ES-I3 (cell line): ENCODE measurements around the gene TOP2B.

Experiments
- H3K36me3 ChIP-seq: 2 replicates; pipeline ENCODE4 v1.6.1; 2013; ENCODE audit warnings: mild to moderate bottlenecking, low read length, control low read depth, moderate library complexity; ENCODE audit not compliant: insufficient read depth
- H3K4me1 ChIP-seq: 2 replicates; pipeline ENCODE4 v1.6.1; 2013; ENCODE audit warnings: mild to moderate bottlenecking, control low read depth, low read length; ENCODE audit not compliant: insufficient read depth
- H3K9ac ChIP-seq: 2 replicates; pipeline ENCODE4 v1.6.1; 2013; ENCODE audit warnings: low read depth, mild to moderate bottlenecking, low read length, moderate library complexity
- H3K9me3 ChIP-seq: 2 replicates; pipeline ENCODE4 v1.6.1; 2013; ENCODE audit warnings: mild to moderate bottlenecking, low read length, moderate library complexity; ENCODE audit not compliant: control insufficient read depth, insufficient read depth

TOP2B gene

DNA sequence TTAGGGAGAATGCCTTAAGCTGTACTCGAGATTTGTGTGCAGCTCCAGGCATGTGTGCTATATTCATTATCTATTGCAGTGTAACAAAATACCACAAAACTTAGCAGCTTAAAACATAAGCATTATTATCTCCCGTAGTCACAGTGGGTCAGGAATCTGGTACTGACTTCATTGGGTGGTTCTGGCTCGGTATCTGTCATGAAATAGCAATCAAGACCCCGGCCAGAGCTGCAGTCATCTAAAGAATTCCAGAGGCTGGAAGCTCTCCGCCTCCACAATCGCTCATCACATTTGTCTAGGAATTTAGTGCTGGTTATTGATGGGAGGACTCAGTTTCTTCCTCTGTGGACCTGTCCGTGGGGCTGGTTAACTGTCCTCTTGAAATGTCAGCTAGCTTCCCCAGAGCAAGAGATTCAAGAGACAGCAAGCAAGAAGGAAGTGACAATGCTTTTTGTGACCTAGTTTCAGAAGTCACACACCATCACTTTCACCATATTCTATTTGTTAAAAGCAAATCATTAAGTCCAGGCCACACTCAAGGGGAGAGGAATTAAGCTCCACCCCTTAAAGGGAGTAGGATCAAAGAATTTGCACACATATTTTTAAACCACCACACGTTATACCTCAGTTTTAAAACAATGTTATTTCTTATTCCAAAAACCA is 76.1 kb downstream of the TOP2B start:
- H3K4me1 ChIP-seq, result peaks cover 8% of the 10 kb centered on the region
- H3K36me3 ChIP-seq, result no peaks in the 10 kb centered on the region
- H3K9me3 ChIP-seq, result no peaks in the 10 kb centered on the region
- H3K9ac ChIP-seq, result no peak overlapping the region

DNA sequence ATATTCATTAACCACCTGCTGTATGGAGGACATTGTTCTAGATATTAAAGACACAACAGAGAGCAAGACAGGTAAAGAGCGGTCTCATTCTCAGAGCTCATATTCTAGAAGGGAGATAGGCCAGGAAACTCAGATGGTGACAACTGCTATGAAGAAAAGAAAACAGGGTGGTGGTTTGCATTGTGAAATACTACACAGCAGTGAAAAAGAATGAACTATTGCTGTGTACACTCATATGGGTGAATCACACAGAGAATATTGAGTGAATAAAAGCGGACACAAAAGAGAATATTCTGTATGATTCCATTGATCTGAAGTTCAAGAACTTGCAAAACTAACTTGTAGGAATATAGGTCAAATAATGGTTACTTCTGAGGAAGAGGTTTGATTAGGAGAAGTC is 76.7 kb downstream of the TOP2B start:
- no peaks in the 10 kb centered on the region for H3K9me3 ChIP-seq

DNA sequence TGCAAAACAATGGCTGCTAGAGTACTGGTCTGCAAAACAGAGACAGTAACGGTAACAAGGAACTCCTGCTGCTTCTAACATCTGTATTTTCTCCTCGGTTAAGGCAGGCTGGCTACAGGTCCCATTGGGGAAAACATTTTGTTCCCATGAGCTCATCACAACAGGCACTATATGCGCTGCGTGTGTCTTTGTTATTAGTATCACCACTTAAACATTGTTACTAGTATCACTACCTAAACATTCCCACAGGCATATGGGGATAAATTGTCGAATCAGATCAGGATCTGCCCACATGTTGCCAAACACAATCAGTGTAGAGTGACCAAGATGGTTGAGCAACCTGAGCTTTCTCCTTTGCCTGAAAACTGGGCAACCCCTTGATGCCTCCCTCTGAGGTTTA is 77.2 kb downstream of the TOP2B start:
- no peak overlapping the region for H3K9ac ChIP-seq
- H3K4me1 ChIP-seq, result peaks cover 5% of the 10 kb centered on the region; the same call in 1 of the 2 replicates
- H3K9me3 ChIP-seq, result no peaks in the 10 kb centered on the region
- no peaks in the 10 kb centered on the region for H3K36me3 ChIP-seq

More for the DNA sequence above, 76.7 kb downstream of the TOP2B start:
- Histone ChIP-seq H3K36me3 (no peaks in the 10 kb centered on the region), H3K9ac (no peak overlapping the region), H3K4me1 (peaks cover 8% of the 10 kb centered on the region)

DNA sequence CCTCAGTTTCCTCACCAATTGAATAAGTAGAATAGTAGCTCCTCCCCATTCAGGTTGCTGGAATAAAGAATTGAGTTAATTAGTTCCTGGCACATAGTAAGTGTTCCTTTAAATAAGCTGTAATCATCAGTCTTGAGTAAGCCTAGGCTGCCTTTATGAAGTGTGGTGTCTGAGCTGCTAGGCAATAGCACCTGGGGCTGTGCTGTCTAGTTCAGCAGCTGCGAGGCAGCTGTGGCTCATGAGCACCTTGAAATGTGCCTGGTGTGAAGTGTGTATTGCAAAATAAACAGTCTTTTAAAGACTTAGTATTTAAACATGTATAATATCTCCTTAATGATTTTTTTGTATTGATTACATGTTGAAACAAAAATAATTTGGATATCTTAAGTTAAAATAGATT is 77.6 kb downstream of the TOP2B start:
- Histone ChIP-seq H3K9me3 (no peaks in the 10 kb centered on the region), H3K4me1 (peaks cover 5% of the 10 kb centered on the region; the same call in 1 of the 2 replicates), H3K9ac (no peak overlapping the region), H3K36me3 (no peaks in the 10 kb centered on the region)

DNA sequence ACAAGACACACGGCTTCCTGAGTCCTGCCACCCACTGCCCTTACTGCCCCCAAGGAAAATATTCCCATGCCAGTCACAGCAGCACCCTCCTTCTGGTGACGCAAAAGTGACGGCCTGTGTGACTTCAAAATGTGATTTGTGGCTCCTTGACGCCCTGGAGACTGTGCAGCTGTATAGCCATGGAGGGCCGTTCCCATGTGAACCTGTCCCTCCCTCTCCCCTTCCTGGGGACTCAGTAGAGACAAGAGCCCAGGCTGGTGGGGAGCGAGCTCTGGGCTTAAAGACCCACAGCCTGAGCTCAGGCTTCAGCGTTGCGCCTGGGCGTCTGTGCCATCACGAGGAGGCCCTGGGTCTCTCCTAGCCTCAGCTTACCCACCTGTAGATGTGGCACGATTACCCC is 78.2 kb downstream of the TOP2B start:
- H3K36me3 ChIP-seq, result no peaks in the 10 kb centered on the region
- H3K9ac ChIP-seq, result no peak overlapping the region
- H3K9me3 ChIP-seq, result no peaks in the 10 kb centered on the region
- H3K4me1 ChIP-seq, result peaks cover 5% of the 10 kb centered on the region; the same call in 1 of the 2 replicates

DNA sequence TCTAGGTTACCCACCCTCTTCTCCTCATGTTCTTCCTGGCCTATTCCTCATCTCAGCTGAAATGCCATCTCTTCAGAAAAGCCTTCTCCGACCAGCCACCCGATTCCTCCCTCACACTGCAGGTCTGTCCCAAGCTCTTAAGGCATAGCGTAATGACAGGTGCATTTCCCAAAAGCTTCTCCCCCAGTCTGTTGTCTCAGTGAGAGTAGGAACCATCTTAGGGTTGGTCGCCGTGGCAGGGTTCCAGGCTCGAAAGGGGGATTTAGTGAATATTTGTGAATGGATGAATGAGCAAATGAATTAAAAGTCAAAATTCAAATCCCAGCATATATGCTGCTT is 78.6 kb downstream of the TOP2B start:
- Histone ChIP-seq H3K9me3 (no peaks in the 10 kb centered on the region), H3K9ac (no peak overlapping the region), H3K36me3 (no peaks in the 10 kb centered on the region), H3K4me1 (peaks cover 5% of the 10 kb centered on the region; the same call in 1 of the 2 replicates)

DNA sequence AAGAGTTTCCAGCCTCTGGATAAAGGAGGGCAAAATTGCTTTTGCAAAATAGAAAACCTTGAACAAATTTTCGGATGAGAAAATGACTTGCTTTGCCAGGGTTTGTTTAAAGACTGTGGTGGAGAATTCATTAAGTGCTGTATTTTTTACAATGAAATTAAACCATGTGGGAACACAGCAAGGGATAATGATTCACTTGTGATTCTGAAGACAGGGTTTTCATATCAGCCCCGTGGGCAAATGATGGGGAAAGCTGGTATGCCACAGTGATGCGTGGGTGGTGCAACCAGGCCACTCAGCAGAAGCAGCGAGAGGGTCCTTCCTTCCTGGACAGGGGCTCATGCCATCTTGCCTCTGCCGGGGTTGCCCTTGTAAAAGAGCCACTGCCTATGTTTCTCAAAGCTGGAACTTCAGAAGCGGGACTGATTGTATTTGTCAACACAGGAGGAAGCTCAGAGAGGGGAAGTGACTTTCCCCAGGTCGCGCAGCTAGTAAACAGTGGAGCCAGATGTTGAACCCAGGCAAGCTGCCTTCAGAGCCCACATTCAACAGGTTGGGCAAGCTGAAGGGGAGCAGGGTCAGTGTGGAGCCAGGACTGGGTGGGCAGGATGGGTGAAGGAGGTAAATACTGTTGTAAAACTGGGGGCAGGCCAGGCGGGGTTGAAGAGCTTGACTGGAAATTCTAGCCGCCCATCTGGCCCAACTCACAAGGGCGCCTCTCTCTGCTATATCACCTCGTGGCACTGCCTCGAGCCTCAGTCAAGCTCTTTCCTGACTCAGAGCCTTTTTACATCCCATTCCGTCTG is 79.1 kb downstream of the TOP2B start:
- Histone ChIP-seq H3K9me3 (no peaks in the 10 kb centered on the region), H3K9ac (no peak overlapping the region), H3K4me1 (peaks cover 5% of the 10 kb centered on the region; the same call in 1 of the 2 replicates), H3K36me3 (no peaks in the 10 kb centered on the region)

DNA sequence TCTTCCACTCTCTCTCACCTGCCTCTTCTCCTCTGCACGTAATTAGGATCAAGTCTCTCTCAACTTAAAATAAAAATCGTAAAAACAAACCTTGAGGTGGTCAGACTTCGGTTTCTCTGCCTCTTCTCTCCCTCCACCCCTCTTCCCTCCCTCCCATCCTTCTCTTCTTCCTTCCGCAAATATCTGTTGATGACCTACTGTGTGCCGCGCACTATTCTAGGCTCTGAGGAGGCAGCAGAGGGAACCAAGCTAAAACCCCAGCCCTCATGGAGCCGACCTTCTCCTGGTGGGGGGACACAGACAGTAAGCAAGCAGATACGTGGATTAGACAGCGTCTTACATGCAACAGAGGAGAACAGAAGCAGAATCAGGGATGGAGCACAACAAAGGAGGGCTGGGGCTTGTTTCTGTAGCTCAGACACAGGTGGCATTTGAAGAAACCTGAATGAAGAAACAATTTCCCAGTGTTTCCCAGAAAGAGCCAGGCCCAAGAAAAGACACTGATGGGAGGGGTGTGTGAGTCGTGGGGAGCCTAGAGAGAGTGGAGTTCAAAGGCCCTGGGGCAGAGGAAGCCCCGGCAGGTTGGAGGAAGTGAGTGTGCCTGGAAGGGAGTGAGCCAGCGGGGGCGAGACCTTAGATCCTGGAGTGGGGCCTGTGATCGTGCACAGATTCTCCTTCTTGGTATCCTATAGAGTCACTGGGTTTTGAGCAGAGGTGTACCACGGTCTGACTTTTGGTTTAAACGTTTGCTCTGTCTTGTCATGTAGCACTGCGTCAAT is 80.5 kb downstream of the TOP2B start:
- H3K9ac ChIP-seq, result no peak overlapping the region
- H3K36me3 ChIP-seq, result no peaks in the 10 kb centered on the region
- peaks cover 5% of the 10 kb centered on the region; the same call in 1 of the 2 replicates for H3K4me1 ChIP-seq
- no peaks in the 10 kb centered on the region for H3K9me3 ChIP-seq

DNA sequence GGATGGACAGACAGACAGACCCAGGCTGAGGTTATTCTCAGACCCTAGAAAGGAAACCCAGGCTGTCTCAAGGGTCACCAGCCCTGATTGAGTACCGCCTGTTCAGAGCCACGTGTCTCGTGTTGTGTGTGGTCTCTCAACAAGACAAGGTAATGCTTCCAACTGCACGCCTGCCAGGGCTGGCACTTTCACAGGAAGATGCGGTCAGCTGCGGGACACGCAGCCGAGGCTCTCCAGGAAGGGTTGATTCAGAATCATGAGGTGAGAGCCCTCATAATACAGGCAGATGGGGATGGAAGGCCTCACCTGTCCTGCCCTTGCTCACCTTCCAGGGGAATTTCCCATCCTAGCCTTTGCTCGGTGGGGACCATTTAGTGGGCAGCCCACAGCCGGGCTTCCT is 81.4 kb downstream of the TOP2B start:
- no peaks in the 10 kb centered on the region for H3K36me3 ChIP-seq
- H3K9me3 ChIP-seq, result no peaks in the 10 kb centered on the region
- H3K9ac ChIP-seq, result no peak overlapping the region
- H3K4me1 ChIP-seq, result peaks cover 5% of the 10 kb centered on the region; the same call in 1 of the 2 replicates

DNA sequence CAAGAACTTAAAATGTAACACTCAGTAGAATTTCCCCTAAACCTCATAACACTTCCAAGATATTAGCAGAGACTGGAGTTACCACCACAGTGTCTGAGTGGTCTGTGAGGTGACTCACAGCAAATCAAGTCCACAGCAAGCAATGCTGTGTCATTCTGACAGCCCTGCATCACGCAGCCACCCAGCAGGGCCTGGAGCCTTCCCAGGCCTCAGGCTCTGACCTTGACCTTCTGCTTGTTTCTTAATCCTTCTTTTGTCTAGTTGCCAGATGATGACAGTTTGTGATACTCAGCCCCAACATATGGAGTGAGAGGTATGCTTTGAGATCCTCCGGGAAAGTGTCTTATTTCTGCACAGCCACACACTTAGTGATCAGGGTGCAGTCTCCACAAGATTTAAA is 82.5 kb downstream of the TOP2B start:
- Histone ChIP-seq H3K9ac (no peak overlapping the region), H3K9me3 (no peaks in the 10 kb centered on the region), H3K36me3 (no peaks in the 10 kb centered on the region), H3K4me1 (peaks cover 5% of the 10 kb centered on the region; the same call in 1 of the 2 replicates)

DNA sequence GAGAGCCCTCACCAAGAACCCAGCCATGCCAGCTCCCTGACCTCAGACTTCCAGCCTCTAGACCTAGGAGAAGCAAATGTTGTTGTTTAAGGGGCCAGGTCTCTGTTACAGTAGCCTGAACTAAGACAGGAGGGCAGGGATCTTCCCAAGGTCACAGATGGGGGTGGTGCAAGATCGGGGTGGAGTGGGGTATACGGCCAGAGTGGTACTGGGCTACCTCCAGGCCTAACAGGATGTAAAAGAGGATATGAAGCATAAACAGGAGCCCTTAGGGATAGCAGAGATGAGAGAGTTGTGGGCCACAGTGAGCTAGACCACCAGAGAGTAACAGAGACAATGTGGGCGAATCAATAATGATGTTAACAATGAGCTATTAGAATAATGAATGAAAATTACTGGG is 82.9 kb downstream of the TOP2B start:
- Histone ChIP-seq H3K4me1 (peaks cover 1% of the 10 kb centered on the region; the same call in 1 of the 2 replicates), H3K36me3 (no peaks in the 10 kb centered on the region), H3K9ac (no peak overlapping the region), H3K9me3 (no peaks in the 10 kb centered on the region)

DNA sequence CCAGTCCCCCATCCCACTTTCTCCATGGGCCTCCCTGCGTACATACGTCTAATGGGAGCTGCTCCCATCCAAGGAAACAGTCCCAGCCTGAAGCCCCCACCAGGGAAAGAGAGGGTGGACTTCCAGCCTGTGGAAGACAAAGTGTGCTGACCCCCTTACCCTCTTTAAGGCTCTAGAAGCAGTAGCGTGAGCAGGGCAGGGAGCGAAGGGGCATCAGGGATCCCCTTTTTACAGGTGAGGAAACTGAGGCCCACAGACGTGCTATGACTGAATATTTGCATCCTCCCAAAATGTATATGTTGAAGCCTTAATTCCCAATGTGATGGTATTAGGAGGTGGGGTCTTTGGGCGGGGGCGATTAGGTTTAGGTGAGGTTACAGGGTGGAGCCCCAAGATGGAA is 83.4 kb downstream of the TOP2B start:
- Histone ChIP-seq H3K9ac (no peak overlapping the region), H3K9me3 (no peaks in the 10 kb centered on the region), H3K4me1 (no peaks in the 10 kb centered on the region)

DNA sequence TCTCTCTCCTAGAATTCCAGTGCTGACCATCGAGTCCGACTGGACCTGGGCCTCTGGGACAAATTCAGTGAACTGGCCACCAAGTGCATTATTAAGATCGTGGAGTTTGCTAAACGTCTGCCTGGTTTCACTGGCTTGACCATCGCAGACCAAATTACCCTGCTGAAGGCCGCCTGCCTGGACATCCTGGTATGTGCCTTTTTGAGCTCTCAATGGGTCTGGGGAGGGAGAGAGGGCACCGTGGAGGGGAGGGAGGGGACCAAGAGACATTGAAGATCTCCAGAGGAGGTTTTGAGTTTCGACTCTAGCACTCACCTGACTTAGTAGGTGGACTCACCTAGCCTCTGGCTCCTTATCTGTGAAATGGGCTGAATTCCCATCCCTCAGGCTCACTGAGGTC is 84.2 kb downstream of the TOP2B start:
- no peaks in the 10 kb centered on the region for H3K36me3 ChIP-seq
- H3K9ac ChIP-seq, result no peak overlapping the region
- H3K4me1 ChIP-seq, result no peaks in the 10 kb centered on the region

More for the DNA sequence above, 83.4 kb downstream of the TOP2B start:
- H3K36me3 ChIP-seq, result no peaks in the 10 kb centered on the region

DNA sequence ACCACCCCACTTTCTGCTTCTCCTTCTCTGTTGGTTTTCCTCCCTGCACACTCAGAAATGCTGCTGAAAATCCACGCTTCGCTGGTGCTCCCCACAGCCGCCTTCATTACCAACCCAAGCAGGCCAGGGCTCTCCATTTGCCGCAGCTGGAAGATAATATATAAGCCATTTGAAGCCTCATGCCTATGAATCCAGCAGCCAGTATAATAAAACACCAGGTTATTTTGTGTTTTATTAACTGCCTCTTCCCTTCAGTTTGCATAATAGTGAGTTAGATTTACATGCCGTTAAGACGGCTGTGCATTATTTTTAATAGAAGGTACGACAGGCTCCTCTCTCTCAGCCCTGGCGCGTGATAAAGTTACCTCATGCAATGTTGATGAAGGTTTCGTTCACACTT is 86.6 kb downstream of the TOP2B start:
- H3K36me3 ChIP-seq, result no peaks in the 10 kb centered on the region
- peaks cover 4% of the 10 kb centered on the region; the same call in 1 of the 2 replicates for H3K4me1 ChIP-seq
- no peaks in the 10 kb centered on the region for H3K9me3 ChIP-seq
- H3K9ac ChIP-seq, result no peak overlapping the region

More for the DNA sequence above, 84.2 kb downstream of the TOP2B start:
- H3K9me3 ChIP-seq, result no peaks in the 10 kb centered on the region
